Measurements from ENCODE around the gene ZNF225.

The ZNF225 gene

GRCh38 chr19:44076325-44076724 lies 36.9 kb upstream of the ZNF225 start:
- DNase-seq: no peak
- Histone ChIP-seq H3K4me1 (no peaks in the 10 kb centered on the region), H3K27me3 (no peaks in the 10 kb centered on the region), H3K9me3 (no peaks in the 10 kb centered on the region), H3K36me3 (peaks cover 4% of the 10 kb centered on the region), H3K4me3 (ENCODE audit: low read depth, low read length) (no peak overlapping the region)
- TF ChIP-seq, protein P1, sequence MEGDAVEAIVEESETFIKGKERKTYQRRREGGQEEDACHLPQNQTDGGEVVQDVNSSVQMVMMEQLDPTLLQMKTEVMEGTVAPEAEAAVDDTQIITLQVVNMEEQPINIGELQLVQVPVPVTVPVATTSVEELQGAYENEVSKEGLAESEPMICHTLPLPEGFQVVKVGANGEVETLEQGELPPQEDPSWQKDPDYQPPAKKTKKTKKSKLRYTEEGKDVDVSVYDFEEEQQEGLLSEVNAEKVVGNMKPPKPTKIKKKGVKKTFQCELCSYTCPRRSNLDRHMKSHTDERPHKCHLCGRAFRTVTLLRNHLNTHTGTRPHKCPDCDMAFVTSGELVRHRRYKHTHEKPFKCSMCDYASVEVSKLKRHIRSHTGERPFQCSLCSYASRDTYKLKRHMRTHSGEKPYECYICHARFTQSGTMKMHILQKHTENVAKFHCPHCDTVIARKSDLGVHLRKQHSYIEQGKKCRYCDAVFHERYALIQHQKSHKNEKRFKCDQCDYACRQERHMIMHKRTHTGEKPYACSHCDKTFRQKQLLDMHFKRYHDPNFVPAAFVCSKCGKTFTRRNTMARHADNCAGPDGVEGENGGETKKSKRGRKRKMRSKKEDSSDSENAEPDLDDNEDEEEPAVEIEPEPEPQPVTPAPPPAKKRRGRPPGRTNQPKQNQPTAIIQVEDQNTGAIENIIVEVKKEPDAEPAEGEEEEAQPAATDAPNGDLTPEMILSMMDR (IDR thresholded peaks at IDR 0.05; ENCODE audit: low read depth, low read length): no peak

GRCh38 chr19:44092108-44092507 lies 21.1 kb upstream of the ZNF225 start:
- TF ChIP-seq, protein P1 (IDR thresholded peaks at IDR 0.05; ENCODE audit: low read depth, low read length): no peak
- no peak for DNase-seq
- Histone ChIP-seq H3K9me3 (no peaks in the 10 kb centered on the region), H3K4me1 (no peaks in the 10 kb centered on the region), H3K36me3 (no peaks in the 10 kb centered on the region), H3K4me3 (ENCODE audit: low read depth, low read length) (no peak overlapping the region), H3K27me3 (no peaks in the 10 kb centered on the region)

DNA sequence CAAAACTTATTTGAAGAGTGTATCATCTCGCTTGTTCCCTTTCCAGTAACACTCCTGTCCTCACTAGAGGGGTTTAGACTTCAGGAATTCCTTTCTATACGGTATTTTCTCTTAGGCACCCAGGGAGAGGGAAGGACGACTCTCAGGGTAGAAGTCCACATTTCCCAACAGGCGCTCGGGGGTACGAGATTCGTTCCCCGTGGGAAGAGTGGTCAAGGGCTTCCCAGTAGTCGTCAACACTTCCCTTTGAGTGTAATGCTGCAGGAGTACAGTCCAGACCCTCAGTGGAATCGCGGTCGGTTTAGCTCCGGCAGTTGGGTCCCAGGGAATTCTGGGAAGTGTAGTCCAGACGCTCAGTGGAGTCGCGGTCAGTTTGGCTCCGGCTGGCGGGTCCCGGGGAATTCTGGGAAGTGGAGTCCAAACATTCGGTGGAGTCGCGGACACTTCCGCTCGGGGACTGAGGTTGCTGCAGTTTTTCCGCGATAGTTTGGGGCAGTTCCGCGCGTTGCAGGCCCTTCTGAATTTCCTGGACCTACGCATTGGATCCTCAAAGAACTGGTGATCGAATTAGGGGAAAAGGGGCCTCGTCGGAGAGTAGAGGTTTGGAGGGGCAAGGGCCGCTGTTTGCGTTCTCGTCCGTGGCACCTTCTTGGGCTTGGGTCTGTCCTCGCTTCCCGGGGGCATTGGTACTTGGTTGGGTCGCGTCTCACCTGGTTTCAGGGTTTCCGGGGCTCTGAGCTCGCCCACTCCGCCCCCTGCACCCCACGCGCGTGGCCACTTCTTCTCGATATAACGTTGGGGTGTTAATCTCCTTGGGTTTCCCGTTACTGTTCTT lies 19.1 kb upstream of the ZNF225 start, which contains the start of gene ZNF224:
TSS of gene ZNF224 (plus strand) at position 431 of the 835 bp plus-strand sequence. CDS start 3,513 bp downstream, outside the sequence.
- Histone ChIP-seq H3K36me3 (0 out of 2 replicates have a peak, but pooled peaks cover 3% of the 10 kb centered on the region), H3K27me3 (no peaks in the 10 kb centered on the region), H3K4me3 (ENCODE audit: low read depth, low read length) (peak within 1 kb of the TSS; percentile 96), H3K4me1 (no peaks in the 10 kb centered on the region), H3K9me3 (no peaks in the 10 kb centered on the region)
- TF ChIP-seq, protein P1 (IDR thresholded peaks at IDR 0.05; ENCODE audit: low read depth, low read length): no peak
- DNase-seq: peak; percentile 93

GRCh38 chr19:44107751-44108150 lies 5.4 kb upstream of the ZNF225 start:
- Histone ChIP-seq H3K4me3 (ENCODE audit: low read depth, low read length) (no peak overlapping the region), H3K36me3 (peaks cover 55% of the 10 kb centered on the region), H3K9me3 (peaks cover 6% of the 10 kb centered on the region; the same call in 1 of the 2 replicates), H3K27me3 (no peaks in the 10 kb centered on the region), H3K4me1 (no peaks in the 10 kb centered on the region)
- TF ChIP-seq, protein P1 (IDR thresholded peaks at IDR 0.05; ENCODE audit: low read depth, low read length): no peak
- no peak for DNase-seq

DNA sequence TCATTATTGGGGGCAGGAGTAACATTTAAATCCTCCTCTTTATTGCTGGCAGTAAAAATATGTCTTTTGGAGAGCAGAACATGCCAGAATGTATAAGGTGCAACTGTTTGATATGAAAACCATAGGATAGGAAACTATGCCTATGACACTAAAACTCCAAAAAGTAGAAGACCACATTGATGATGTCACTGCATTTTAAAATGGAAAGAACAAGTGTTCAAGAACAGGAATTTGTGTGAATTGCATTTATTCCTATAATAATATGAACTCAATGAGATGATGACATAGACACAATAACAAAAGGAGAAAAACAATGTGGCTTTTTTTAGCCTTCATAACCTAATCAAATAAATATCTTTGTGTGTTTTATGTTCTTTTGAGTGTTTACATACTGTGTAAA lies 3.7 kb upstream of the ZNF225 start:
- Histone ChIP-seq H3K27me3 (no peaks in the 10 kb centered on the region), H3K4me1 (no peaks in the 10 kb centered on the region), H3K9me3 (peaks cover 6% of the 10 kb centered on the region; the same call in 1 of the 2 replicates), H3K4me3 (ENCODE audit: low read depth, low read length) (no peak overlapping the region), H3K36me3 (peaks cover 51% of the 10 kb centered on the region)
- no peak for DNase-seq
- TF ChIP-seq, protein P1 (IDR thresholded peaks at IDR 0.05; ENCODE audit: low read depth, low read length): no peak

- H3K27me3 ChIP-seq: no peaks in the 10 kb centered on the region
- H3K36me3 ChIP-seq: peaks cover 34% of the 10 kb centered on the region
- H3K4me3 ChIP-seq (ENCODE audit: low read depth, low read length): peak overlapping the region; percentile 80
- H3K9me3 ChIP-seq: 0 out of 2 replicates have a peak, but pooled peaks cover 6% of the 10 kb centered on the region
- TF ChIP-seq, protein P1 (IDR thresholded peaks at IDR 0.05; ENCODE audit: low read depth, low read length): no peak
- peak; percentile 89 for DNase-seq
- no peaks in the 10 kb centered on the region for H3K4me1 ChIP-seq
These were observed 1.2 kb upstream of the ZNF225 start for GRCh38 chr19:44111910-44112463.
